GM21367 (cell line): ENCODE data around the gene HOXB8.

Source experiments
- ATAC-seq: cut with Tn5 transposase; IDR thresholded peaks from one replicate; pipeline ENCODE4 v1.9.1; 2021; ENCODE audit not compliant: unreplicated experiment

Gene HOXB8

GRCh38 chr17:48569674-48570324 lies 45.3 kb downstream of the HOXB8 start:
- no peak for ATAC-seq

- no peak for ATAC-seq
Measured at GRCh38 chr17:48569240-48569582, 45.9 kb downstream of the HOXB8 start.

- no peak for ATAC-seq
Measured at GRCh38 chr17:48568499-48569239, 46.4 kb downstream of the HOXB8 start.

DNA sequence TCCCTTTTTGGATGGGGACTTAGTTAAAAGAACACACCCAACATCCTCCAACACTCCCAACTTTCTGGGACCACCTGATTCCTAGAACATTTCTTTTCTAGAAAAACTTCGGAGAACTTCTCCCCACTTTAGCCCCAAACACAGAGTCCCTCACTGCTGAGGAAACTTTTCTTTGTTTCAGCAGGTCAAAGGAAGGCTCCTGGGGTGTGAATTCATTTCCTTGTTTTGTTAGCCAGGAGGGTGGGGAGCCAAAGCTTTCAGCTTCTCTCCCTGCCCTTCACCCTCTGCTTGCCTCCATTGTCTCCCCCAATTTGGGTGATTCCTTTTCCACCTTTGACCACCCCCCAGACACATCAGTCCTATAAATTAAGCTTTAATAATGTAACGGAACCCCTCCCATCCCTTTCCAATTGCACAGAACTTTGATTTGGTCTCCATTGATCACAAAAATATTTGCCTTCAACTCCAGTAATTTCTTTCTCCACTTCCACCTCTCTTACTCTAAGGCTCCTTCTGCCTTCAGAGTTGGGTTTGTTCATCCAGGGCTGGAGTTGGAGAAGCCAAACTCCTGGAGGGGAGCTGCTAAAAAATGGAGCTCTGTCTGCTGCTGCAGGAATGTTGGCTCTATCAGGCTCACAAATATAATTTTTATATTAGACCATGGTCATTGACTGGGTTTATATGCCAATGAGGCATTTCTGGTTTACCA lies 47.3 kb downstream of the HOXB8 start:
- ATAC-seq, result no peak

- no peak for ATAC-seq
Measured at GRCh38 chr17:48567209-48567608, 47.9 kb downstream of the HOXB8 start.

DNA sequence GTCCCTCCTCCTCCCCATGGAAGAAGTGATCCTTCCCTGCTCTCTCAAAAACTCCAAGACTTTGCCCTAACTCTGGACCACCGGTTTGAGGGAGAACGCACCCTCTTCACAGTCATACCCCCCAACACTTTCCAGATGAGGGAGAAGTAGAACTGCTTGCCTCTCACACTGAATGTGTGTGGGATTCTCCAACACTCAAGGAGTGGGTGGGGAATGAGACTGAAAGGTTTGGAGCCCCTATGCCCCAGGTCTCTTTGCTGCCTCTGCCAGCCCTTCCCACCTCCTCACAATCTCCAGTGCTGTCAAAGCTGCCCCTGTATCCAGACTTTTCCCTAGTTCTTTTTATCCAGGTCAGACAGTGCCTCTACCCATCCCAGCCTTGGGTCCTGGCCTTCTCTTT lies 48.4 kb downstream of the HOXB8 start:
- ATAC-seq, result no peak

GRCh38 chr17:48565925-48566710 lies 49.0 kb downstream of the HOXB8 start:
- ATAC-seq, result no peak

DNA sequence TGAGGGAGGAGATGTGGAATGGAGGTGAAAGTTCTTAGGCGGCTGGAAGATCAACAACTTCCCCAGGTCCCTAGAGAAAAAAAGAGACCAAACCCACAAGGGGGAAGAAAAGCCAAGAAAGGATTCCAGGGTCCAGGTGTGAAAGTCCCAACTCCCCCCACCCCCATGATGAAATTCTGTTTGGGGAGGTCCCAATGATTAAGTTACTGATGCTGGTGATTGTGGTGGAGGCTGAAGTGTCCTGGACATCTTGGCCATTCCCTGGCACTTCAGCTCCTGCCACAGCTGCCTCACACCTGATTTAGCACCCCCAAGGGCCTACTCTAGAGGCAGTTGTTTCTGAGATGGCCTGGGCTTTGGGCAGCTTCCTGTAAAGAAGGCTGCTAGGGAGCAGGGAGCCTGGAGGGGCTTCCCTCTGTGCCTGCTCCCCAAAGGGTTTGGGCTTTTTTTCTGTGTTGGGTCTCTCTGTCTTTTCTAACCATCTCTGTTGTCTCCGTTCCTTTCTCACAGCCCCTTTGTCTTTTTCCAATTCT lies 50.0 kb downstream of the HOXB8 start:
- no peak for ATAC-seq

GRCh38 chr17:48564188-48565021 lies 50.7 kb downstream of the HOXB8 start:
- ATAC-seq, result no peak

- ATAC-seq, result no peak
Measured at GRCh38 chr17:48563867-48564187, 51.3 kb downstream of the HOXB8 start.

DNA sequence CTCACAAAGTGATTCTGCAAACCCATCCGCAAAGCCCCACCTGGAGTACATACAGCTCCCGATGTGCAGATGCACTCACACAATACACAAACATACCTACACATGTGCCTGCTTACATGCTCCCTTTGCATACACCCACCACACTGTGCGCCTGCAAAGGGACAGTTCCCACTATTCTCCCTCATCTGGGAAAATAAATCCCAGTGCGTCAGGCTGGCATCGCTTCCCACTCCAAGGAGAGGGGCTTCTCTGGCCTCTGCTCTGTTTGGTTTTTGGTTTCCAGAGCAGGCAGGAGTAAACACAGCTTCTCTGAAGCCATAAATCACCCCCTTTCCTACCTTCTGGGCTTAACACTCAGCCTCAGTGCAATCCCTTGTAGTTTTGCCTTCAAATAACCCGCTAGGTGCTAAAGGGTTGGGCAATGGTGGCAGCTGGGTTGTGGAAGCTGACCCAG lies 51.7 kb downstream of the HOXB8 start:
- no peak for ATAC-seq

GRCh38 chr17:48562934-48563333 lies 52.2 kb downstream of the HOXB8 start:
- ATAC-seq, result no peak
